ENCODE measurements around the gene OGFOD1.

Gene OGFOD1

DNA sequence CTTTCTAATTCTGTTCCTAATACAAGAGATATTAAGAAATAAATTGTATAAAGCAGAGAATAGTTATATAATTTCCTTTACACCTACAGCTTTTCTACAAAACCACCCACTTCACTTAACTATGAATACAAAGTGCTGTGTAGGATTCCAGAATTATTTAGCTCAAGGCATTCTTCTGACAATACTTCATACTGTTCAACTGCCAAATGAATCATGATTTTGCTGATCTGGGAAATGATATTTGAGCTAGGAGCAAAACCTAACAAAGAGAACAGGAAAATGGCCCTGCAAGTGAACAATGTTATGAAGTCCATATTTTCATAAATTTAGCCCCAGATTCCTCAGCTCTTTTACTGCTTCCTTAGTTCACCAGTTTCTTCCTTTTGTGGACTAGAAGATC is 55.6 kb downstream of the OGFOD1 start:
- TF ChIP-seq, protein P1, sequence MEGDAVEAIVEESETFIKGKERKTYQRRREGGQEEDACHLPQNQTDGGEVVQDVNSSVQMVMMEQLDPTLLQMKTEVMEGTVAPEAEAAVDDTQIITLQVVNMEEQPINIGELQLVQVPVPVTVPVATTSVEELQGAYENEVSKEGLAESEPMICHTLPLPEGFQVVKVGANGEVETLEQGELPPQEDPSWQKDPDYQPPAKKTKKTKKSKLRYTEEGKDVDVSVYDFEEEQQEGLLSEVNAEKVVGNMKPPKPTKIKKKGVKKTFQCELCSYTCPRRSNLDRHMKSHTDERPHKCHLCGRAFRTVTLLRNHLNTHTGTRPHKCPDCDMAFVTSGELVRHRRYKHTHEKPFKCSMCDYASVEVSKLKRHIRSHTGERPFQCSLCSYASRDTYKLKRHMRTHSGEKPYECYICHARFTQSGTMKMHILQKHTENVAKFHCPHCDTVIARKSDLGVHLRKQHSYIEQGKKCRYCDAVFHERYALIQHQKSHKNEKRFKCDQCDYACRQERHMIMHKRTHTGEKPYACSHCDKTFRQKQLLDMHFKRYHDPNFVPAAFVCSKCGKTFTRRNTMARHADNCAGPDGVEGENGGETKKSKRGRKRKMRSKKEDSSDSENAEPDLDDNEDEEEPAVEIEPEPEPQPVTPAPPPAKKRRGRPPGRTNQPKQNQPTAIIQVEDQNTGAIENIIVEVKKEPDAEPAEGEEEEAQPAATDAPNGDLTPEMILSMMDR (IDR thresholded peaks at IDR 0.05; ENCODE audit: borderline replicate concordance, control extremely low read depth, extremely low read depth, insufficient read depth, missing control alignments): no peak
- in situ Hi-C loops (cut with MboI; ENCODE audit: low sequenced_read_pairs, unreplicated experiment): no loop called here
- DNase-seq (ENCODE audit: low spot score): no peak

GRCh38 chr16:56510544-56510943 is 59.2 kb downstream of the OGFOD1 start:
- in situ Hi-C loops (cut with MboI; ENCODE audit: low sequenced_read_pairs, unreplicated experiment): no loop called here
- DNase-seq (ENCODE audit: low spot score): no peak
- TF ChIP-seq, protein P1 (IDR thresholded peaks at IDR 0.05; ENCODE audit: borderline replicate concordance, control extremely low read depth, extremely low read depth, insufficient read depth, missing control alignments): no peak

- no peak for DNase-seq (ENCODE audit: low spot score)
- TF ChIP-seq, protein P1 (IDR thresholded peaks at IDR 0.05; ENCODE audit: borderline replicate concordance, control extremely low read depth, extremely low read depth, insufficient read depth, missing control alignments): no peak
- in situ Hi-C loops (cut with MboI; ENCODE audit: low sequenced_read_pairs, unreplicated experiment): no loop called here
These were observed 60.7 kb downstream of the OGFOD1 start for GRCh38 chr16:56512025-56512424.

- TF ChIP-seq, protein P1 (IDR thresholded peaks at IDR 0.05; ENCODE audit: borderline replicate concordance, control extremely low read depth, extremely low read depth, insufficient read depth, missing control alignments): no peak
- in situ Hi-C loops (cut with MboI; ENCODE audit: low sequenced_read_pairs, unreplicated experiment): no loop called here
- DNase-seq (ENCODE audit: low spot score): no peak
These were observed 61.7 kb downstream of the OGFOD1 start for GRCh38 chr16:56513091-56513490.

GRCh38 chr16:56513972-56514371 is 62.6 kb downstream of the OGFOD1 start:
- peak; percentile 34 for DNase-seq (ENCODE audit: low spot score)
- in situ Hi-C loops (cut with MboI; ENCODE audit: low sequenced_read_pairs, unreplicated experiment): no loop called here
- TF ChIP-seq, protein P1 (IDR thresholded peaks at IDR 0.05; ENCODE audit: borderline replicate concordance, control extremely low read depth, extremely low read depth, insufficient read depth, missing control alignments): peak; percentile 21

DNA sequence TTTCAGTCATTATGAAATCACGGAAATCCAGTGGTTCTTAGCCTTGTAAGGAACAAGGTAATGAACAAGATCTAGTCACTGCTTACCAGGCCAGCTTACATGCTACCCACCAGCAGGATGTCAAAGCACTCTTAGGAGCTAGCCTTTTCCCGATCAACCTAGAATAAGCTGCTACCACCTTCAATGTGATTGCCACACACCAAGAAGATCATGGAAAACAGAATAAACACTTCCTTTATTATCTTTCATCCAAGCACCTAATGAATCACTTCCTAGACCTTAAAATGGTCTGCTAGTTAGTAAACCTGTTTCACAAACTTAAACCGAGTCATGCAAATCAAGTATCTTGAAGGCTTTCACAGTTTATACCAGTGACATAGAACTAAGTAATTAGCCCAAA is 63.5 kb downstream of the OGFOD1 start:
- in situ Hi-C loops (cut with MboI; ENCODE audit: low sequenced_read_pairs, unreplicated experiment): no loop called here
- DNase-seq (ENCODE audit: low spot score): no peak
- TF ChIP-seq, protein P1 (IDR thresholded peaks at IDR 0.05; ENCODE audit: borderline replicate concordance, control extremely low read depth, extremely low read depth, insufficient read depth, missing control alignments): no peak

DNA sequence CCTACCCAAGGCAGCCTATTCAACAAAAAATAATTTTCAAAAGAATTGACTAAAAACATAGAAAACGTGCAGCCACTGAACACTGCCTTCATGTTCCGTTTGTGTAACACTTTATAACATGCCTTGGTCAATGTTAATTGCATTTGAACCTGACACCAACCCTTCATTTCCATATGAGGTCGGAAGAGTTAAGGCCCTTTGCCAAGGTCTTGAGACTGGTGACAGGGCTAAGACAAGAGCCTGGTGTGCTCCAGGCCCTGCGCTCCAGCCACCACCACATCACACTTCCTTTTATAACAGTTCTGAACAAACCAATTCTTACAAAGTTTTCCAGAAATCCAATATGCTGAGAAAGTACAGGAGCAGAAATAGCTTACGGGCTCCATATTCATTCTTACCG is 64.3 kb downstream of the OGFOD1 start:
- in situ Hi-C loops (cut with MboI; ENCODE audit: low sequenced_read_pairs, unreplicated experiment): no loop called here
- DNase-seq (ENCODE audit: low spot score): no peak
- TF ChIP-seq, protein P1 (IDR thresholded peaks at IDR 0.05; ENCODE audit: borderline replicate concordance, control extremely low read depth, extremely low read depth, insufficient read depth, missing control alignments): no peak
